Right atrium auricular region (tissue), 2 donors: ENCODE results near the gene STK11IP. TPM values are rescaled to one million over a fixed set of nuclear protein-coding genes. Genes with fewer than 3 reads are reported as not detected.
A peak's percentile ranks its signal among the peaks of the same experiment; 100 is the strongest.

Experiments
- DNase-seq: peaks from one replicate; pipeline ENCODE4 v3.0.0-alpha.2; 2019; ENCODE audit warnings: low spot score
- H3K27ac ChIP-seq, 2 donors: fragments of 200-600 bp; sonication (generic); 1 replicate in 1 of 2; 2 replicates in 1 of 2; pipeline ENCODE4 v1.5.1; 2016 to 2019
- H3K27me3 ChIP-seq, 2 donors: fragments of 200-600 bp; sonication (generic); one replicate each; pipeline versions ENCODE4 v1.5.1 to v1.6.0; 2017 to 2019
- H3K36me3 ChIP-seq: fragments of 200-600 bp; sonication (generic); one replicate; pipeline ENCODE4 v1.5.1; 2016
- H3K4me1 ChIP-seq, 2 donors: fragments of 200-600 bp; sonication (generic); one replicate each; pipeline versions ENCODE4 v1.5.1 to v1.6.0; 2017 to 2019
- H3K4me3 ChIP-seq, 2 donors: fragments of 200-600 bp; sonication (generic); 1 replicate in 1 of 2; 2 replicates in 1 of 2; pipeline ENCODE4 v1.5.1; 2017 to 2019; ENCODE audit warnings: mild to moderate bottlenecking in 1 of 2, moderate library complexity in 1 of 2
- H3K9me3 ChIP-seq, 2 donors: fragments of 200-600 bp; sonication (generic); one replicate each; pipeline ENCODE4 v1.5.1; 2019
- total RNA-seq, 2 donors: library from RNA; depleted of rRNA; stranded (reverse); fragments of >200 nt; gene quantifications; one replicate each; pipeline ENCODE4 v1.1.0, GENCODE V29; 2016
- TF ChIP-seq, protein P1 (sequence below), 2 donors: fragments of 200-600 bp; sonication (generic); IDR thresholded peaks; one replicate each; pipeline ENCODE4 v1.5.1; 2019; ENCODE audit warnings: antibody characterized with exemption in 2 of 2

The STK11IP gene
- total RNA-seq, 2 donors from 2014 or later: 5.5 to 6.6 TPM

- Histone ChIP-seq H3K36me3 (peaks cover 29% of the 10 kb centered on the region), H3K27me3 (no peaks in the 10 kb centered on the region), H3K4me1 (peaks cover 0 to 68% of the 10 kb centered on the region in 2 donors), H3K27ac (peak overlapping the region; percentile 90 to 98), H3K4me3 (no peak overlapping the region), H3K9me3 (no peaks in the 10 kb centered on the region)
- TF ChIP-seq, protein P1, sequence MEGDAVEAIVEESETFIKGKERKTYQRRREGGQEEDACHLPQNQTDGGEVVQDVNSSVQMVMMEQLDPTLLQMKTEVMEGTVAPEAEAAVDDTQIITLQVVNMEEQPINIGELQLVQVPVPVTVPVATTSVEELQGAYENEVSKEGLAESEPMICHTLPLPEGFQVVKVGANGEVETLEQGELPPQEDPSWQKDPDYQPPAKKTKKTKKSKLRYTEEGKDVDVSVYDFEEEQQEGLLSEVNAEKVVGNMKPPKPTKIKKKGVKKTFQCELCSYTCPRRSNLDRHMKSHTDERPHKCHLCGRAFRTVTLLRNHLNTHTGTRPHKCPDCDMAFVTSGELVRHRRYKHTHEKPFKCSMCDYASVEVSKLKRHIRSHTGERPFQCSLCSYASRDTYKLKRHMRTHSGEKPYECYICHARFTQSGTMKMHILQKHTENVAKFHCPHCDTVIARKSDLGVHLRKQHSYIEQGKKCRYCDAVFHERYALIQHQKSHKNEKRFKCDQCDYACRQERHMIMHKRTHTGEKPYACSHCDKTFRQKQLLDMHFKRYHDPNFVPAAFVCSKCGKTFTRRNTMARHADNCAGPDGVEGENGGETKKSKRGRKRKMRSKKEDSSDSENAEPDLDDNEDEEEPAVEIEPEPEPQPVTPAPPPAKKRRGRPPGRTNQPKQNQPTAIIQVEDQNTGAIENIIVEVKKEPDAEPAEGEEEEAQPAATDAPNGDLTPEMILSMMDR (IDR thresholded peaks at IDR 0.05): no peak
- no peak for DNase-seq
These were observed 44.4 kb downstream of the STK11IP start for GRCh38 chr2:219642069-219642454.

GRCh38 chr2:219642465-219643083 is 44.9 kb downstream of the STK11IP start:
- no peaks in the 10 kb centered on the region for H3K9me3 ChIP-seq
- no peaks in the 10 kb centered on the region for H3K27me3 ChIP-seq
- TF ChIP-seq, protein P1 (IDR thresholded peaks at IDR 0.05): peak; percentile 97 to 98
- H3K36me3 ChIP-seq: peaks cover 23% of the 10 kb centered on the region
- peak; percentile 98 for DNase-seq
- no peak overlapping the region for H3K4me3 ChIP-seq
- H3K27ac ChIP-seq: peak overlapping the region; percentile 90 to 98
- peaks cover 0 to 64% of the 10 kb centered on the region in 2 donors for H3K4me1 ChIP-seq

DNA sequence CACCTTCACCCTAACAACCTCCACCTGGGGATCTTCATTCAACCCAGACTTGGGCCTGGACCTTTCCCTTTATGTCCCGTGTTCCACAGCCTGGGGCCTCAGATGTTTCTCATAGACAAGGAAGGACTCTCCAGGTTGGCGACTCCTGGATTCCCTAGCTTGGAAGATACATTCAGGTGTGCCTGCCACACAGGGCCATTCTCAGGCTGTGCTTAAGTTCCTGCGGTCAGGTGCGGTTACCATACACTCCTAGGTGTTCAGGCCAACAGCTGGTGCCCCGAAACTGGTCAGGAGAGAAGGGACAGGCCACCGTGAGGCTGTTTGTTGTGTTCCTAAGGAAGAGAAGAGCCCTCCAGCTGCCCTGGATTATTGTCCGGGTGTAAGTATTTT is 45.4 kb downstream of the STK11IP start:
- no peak for DNase-seq
- H3K36me3 ChIP-seq: peaks cover 18% of the 10 kb centered on the region
- TF ChIP-seq, protein P1 (IDR thresholded peaks at IDR 0.05): no peak
- H3K9me3 ChIP-seq: no peaks in the 10 kb centered on the region
- H3K4me3 ChIP-seq: no peak overlapping the region
- H3K4me1 ChIP-seq: peaks cover 0 to 59% of the 10 kb centered on the region in 2 donors
- peak overlapping the region; percentile 90 to 98 for H3K27ac ChIP-seq
- no peaks in the 10 kb centered on the region for H3K27me3 ChIP-seq

- DNase-seq: no peak
- TF ChIP-seq, protein P1 (IDR thresholded peaks at IDR 0.05): no peak
- peaks cover 0 to 51% of the 10 kb centered on the region in 2 donors for H3K4me1 ChIP-seq
These were observed 46.2 kb downstream of the STK11IP start for GRCh38 chr2:219643788-219644398.

DNA sequence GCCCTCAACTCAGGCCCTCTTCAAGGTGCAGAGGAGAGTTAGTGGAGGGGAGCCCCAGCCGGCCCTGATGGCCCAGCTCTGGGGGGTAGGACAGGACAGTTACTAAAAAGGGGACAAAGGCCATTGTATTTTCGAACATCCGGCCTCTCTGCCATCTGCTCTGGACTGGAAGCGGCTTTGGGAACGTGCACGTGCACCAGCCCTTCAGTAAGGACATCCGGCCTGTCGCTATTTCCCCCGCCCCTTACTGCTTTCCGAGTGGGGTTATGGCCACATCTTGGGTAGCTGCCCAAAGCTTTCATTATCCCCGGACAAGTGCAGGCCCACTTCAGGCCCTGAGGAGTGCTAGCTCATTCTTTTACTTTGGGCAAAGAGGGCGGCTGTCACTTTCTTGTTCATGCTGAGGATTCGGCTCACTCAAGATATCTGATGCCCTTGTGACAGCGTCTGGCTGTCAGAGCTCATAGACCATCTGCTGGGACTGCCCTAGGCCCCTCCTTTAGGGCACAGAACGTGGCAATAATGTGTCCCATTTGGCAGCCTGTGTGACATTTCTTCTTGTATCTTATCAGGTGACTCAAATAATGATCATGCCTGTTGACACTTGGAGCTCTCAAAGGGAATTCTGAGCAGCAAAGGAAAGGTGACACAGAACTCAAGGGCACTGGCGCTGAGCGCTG is 47.3 kb downstream of the STK11IP start:
- Histone ChIP-seq H3K36me3 (peaks cover 13% of the 10 kb centered on the region), H3K27ac (peak overlapping the region; percentile 90 to 98), H3K4me3 (no peak overlapping the region), H3K4me1 (peaks cover 0 to 51% of the 10 kb centered on the region in 2 donors), H3K27me3 (no peaks in the 10 kb centered on the region), H3K9me3 (no peaks in the 10 kb centered on the region)
- TF ChIP-seq, protein P1 (IDR thresholded peaks at IDR 0.05): no peak
- peak; percentile 80 for DNase-seq

More at GRCh38 chr2:219643788-219644398, 46.2 kb downstream of the STK11IP start:
- Histone ChIP-seq H3K27me3 (no peaks in the 10 kb centered on the region), H3K4me3 (no peak overlapping the region), H3K9me3 (no peaks in the 10 kb centered on the region), H3K36me3 (peaks cover 13% of the 10 kb centered on the region), H3K27ac (peak overlapping the region; percentile 90 to 98)
